Measurements from ENCODE around the gene CDIP1.

CDIP1 gene

GRCh38 chr16:4533490-4533889, 5.1 kb downstream of the CDIP1 start:
- no peak for DNase-seq (ENCODE audit: low read depth)
- H3K4me3 ChIP-seq (ENCODE audit: low read length), result no peak overlapping the region
- no peak for TF ChIP-seq CTCF (conservative IDR thresholded peaks at IDR 0.05; ENCODE audit: low read depth, low read length)

- H3K4me3 ChIP-seq (ENCODE audit: low read length), result no peak overlapping the region
- no peak for TF ChIP-seq CTCF (conservative IDR thresholded peaks at IDR 0.05; ENCODE audit: low read depth, low read length)
- no peak for DNase-seq (ENCODE audit: low read depth)
These were observed 6.3 kb downstream of the CDIP1 start for GRCh38 chr16:4532238-4532637.

DNA sequence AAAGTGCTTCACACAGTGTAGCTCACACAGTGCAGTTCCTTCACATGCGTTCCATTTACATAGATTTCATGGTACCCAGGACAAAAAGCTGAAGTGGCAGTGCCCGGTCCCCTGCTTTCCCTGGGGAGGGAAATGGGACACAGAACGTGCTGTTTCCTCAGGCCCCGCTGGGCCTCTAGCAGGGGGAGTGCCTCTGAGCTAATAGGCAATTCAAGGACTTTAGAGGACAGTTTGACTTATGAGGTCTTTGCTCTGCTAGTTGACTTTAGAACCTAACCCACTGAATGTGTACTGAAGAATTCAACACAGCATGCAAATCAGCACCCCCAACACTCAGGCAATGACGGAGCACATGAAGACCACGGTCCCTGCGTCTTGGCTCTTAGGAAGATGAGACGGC, 6.8 kb downstream of the CDIP1 start:
- no peak for TF ChIP-seq CTCF (conservative IDR thresholded peaks at IDR 0.05; ENCODE audit: low read depth, low read length)
- H3K4me3 ChIP-seq (ENCODE audit: low read length), result no peak overlapping the region
- no peak for DNase-seq (ENCODE audit: low read depth)

DNA sequence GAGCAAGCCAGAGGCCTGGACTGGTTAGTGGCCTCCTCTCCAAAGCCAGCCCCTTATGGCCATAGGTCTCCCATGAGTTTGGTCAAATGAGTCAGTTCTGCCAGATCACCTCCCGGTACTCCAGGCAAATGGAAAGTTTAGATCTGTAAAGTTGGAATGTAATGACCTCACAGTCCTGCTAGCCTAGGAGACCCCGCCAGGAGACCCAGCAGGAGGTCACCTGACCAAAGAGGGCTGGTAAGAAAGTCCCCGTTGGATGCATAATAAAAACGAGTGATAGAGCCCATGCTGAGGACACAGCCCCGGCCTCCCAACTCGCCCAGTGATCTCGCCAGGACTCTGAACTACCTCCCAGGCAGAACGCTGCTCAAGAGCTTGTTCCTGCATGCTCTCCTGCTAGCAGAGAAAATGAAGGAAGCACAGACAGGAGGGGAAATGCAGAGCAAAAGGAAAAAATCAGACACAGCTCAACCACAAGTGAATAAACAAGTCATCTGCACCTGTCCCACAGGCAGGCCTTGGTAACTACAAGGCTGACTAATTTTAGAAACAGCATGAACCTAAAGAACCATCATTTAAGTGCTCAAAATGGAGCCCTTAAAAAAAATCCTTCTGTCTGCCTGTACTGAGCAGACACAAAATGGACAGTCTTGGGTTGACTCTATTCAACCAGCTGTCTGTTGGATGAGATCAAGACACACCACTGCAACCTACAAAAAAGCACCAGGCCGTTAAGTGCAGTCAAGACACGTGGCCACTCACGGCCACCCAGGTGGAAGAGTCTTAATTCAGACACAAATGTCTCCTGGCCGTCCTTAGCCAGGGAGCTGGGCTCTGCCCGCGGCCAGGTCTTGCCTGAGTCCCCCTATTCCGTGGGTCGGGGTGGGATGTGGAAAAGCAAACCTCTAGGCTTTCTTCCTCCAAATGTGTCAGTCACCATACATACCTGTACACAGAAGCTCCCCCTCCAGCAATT, 9.2 kb downstream of the CDIP1 start:
- H3K4me3 ChIP-seq (ENCODE audit: low read length), result no peak overlapping the region
- DNase-seq (ENCODE audit: low read depth), result no peak
- no peak for TF ChIP-seq CTCF (conservative IDR thresholded peaks at IDR 0.05; ENCODE audit: low read depth, low read length)

DNA sequence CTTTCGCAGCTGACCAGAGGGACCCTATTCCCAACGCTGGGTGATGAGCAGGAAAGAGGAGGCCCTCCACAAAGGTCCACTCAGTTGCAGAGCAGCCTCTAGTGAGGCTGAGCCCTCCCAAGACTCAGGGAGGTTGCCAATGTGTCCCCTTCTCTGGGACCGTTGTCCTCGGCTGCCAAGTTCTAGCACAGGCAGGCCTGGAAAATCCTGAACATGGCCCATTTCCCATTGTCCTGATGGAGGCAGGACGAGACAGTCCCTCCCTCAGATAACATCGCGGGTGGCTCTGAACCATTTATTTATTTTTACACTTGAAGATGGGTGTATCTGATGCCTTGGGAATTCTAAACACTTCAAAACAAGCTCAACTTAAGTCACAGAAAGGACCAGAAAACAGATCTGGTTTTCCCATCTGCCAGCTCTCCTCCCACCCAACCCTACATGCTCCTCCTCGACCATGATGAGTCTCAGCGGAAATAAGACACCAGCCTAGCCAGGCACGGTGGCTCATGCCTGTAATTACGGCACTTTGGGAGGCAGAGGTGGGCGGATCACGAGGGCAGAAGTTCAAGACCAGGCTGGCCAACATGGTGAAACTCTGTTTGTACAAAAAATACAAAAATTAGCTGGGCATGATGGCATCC, 12.8 kb downstream of the CDIP1 start:
- no peak for TF ChIP-seq CTCF (conservative IDR thresholded peaks at IDR 0.05; ENCODE audit: low read depth, low read length)
- no peak for DNase-seq (ENCODE audit: low read depth)

DNA sequence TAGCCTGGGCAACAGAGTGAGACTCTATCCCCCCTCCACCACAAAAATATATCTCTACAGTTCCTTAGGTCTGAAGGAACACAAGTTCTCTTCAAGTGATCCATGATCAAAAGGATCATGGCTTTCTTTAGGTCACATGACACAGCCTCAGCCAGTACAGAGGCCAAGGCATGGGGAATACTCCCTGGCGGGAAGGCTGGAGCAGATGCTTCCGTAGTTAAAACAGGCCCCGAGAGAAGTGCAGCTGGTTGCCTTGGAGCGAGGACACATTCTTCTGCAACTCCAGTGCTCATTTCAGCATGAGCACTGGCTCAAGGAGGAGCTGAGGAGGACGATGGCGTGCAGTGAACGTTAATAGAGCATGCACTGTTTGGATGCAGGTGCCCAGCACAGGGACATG, 13.5 kb downstream of the CDIP1 start:
- no peak overlapping the region for H3K4me3 ChIP-seq (ENCODE audit: low read length)
- no peak for TF ChIP-seq CTCF (conservative IDR thresholded peaks at IDR 0.05; ENCODE audit: low read depth, low read length)
- no peak for DNase-seq (ENCODE audit: low read depth)

More for the DNA sequence above, 12.8 kb downstream of the CDIP1 start:
- H3K4me3 ChIP-seq (ENCODE audit: low read length), result no peak overlapping the region

All from retinal pigment epithelial cell (primary cell).